ENCODE data around the gene P4HA3.

The P4HA3 gene

DNA sequence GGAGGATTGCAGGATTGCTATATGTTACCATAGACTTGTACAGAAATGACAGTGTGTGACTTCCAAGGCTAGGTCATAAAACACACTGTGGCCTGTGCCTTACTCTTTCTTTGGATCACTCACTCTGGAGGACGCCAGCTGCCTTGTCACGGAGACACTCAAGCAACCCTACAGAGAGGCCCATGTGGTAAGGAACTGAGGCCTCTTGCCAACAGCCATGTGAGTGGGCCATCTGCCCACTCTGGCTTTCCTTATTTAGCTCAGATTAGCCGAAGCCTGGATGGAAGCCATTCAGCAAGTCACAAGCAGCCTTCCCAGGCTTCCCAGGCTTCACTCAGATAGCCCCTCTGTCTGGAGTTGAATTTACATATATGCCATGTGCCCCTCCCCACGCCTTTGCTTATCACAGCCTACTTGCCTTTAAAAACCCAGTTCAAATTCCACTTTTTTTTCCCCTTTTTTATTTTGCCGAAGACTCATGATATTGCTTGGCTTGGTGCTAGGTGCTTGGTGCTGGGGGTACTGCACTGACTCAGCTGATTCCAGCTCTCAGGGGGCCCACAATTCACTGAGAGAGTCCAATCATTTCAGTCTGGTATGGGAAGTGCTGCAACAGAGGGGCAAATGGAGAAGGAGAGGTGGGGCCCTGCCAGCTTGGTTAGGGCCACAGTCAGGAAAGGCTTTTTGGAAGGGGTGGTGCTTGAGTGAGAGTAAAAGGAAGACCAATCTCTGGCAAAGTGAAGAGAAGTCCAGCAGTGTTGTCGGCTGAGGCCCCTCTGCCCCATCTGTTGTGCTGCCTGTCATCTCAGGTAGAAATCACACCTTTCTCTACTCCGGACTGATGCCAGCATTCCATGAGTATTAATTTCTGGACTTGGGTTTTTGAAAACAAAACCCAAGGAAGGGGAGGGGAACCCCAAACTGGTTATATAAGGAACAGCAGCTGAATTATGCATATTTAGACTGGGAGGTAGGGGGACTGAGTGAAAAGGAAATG lies 14.5 kb upstream of the P4HA3 start:
- TF ChIP-seq, protein P1, sequence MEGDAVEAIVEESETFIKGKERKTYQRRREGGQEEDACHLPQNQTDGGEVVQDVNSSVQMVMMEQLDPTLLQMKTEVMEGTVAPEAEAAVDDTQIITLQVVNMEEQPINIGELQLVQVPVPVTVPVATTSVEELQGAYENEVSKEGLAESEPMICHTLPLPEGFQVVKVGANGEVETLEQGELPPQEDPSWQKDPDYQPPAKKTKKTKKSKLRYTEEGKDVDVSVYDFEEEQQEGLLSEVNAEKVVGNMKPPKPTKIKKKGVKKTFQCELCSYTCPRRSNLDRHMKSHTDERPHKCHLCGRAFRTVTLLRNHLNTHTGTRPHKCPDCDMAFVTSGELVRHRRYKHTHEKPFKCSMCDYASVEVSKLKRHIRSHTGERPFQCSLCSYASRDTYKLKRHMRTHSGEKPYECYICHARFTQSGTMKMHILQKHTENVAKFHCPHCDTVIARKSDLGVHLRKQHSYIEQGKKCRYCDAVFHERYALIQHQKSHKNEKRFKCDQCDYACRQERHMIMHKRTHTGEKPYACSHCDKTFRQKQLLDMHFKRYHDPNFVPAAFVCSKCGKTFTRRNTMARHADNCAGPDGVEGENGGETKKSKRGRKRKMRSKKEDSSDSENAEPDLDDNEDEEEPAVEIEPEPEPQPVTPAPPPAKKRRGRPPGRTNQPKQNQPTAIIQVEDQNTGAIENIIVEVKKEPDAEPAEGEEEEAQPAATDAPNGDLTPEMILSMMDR (IDR thresholded peaks at IDR 0.05; ENCODE audit: low read depth, low read length): no peak
- no peak overlapping the region for H3K4me3 ChIP-seq (ENCODE audit: low read depth, low read length)

DNA sequence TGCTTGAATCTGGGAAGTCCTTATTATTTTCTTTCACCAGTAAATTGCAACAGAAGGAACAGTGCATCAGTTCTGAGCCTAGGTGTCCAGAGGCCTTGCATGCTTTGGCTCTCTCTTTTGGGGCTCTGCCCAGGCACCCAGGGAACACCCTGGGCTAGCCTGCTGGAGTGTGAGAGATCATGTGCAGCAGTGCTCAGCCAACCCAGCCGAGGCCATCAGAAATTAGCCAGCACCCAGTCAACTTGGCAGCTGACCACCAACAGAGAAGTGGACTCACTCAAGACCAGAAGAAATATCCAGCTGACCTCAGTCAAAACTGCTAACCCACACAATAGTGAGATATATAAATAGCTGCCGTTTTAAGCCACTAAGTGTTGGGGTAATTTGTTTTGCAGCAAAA lies 11.2 kb upstream of the P4HA3 start:
- H3K4me3 ChIP-seq (ENCODE audit: low read depth, low read length): no peak overlapping the region
- TF ChIP-seq, protein P1 (IDR thresholded peaks at IDR 0.05; ENCODE audit: low read depth, low read length): no peak

DNA sequence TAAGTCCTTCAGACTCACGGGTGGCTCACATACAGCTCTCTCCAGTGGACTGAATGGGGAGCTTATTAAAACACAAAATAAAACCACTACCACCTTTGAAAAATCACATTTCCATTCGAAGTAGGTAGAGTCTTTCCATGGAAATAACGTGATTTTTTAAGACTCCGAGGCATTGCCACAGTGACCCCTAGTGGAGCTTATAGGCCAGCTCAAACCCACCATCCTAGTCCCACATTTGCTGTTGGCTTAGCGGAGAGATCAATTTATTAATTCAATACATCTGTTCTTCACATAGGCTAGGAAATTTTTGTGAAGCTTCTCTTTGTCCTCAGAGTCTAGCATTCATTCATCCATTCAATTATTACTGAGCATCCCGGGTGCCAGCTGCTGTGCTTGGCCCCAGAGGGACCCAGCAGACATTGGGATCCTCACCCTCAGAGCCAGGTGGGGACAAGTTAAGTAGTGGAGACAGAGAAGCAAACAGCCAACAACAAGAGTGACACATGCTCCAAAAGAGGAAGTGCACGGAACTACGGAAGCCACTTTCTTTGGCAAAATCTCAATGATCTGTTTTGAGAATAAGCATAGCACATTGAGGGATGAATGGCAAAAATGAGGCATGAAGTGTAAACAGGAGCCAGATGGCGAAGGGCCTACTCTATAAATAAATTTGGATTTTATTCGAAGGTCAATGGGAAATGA lies 10.2 kb upstream of the P4HA3 start:
- TF ChIP-seq, protein P1 (IDR thresholded peaks at IDR 0.05; ENCODE audit: low read depth, low read length): peak; percentile 32
- H3K4me3 ChIP-seq (ENCODE audit: low read depth, low read length): no peak overlapping the region

DNA sequence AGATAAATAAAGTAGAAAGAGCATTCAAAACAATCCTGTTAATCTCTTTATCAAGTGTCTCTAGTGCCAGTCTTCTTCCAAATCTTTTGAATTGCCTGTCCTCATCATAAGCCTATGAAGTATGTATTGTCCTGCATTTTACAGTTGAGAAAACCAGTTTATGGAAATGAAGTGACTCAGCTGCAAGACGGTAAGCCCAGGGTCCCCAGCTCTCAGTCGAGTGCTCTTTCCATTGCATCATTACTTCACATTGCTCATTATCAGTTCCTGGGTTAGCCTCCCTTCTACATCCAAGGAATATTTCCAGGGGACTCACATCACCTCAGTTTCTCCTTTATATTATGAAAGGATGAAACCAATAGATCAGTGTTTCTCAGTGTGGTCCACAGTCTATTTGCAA lies 9.1 kb upstream of the P4HA3 start:
- H3K4me3 ChIP-seq (ENCODE audit: low read depth, low read length): no peak overlapping the region
- TF ChIP-seq, protein P1 (IDR thresholded peaks at IDR 0.05; ENCODE audit: low read depth, low read length): no peak

DNA sequence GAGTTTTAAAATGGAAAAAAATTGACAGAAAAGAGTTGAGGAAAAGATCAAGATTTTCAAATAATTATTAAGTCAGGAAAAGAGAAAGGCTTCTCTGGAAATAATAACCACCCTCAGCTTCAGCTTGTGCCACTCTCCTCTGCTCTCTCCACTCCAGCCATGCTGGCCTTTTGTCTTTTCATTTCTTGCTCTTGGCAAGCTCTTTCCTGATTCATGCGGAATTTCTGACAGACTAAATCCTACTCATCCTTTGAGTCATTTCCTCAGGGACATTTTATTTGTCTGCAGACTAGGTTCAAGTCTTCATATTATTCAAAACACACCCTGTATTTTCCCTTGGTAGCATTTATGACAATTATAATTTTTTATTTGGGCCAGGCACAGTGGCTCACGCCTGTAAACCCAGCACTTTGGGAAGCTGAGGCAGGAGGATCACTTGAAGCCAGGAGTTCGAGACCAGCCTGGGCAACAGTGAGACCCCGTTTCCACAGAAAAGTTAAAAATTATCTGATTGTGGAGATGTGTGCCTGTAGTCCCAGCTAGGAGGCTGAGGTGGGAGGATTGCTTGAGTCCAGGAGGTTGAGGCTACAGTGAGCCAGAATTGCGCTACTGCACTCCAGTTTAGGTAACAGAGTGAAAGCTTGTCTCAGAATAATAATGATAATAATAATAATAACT lies 7.8 kb upstream of the P4HA3 start:
- no peak overlapping the region for H3K4me3 ChIP-seq (ENCODE audit: low read depth, low read length)
- TF ChIP-seq, protein P1 (IDR thresholded peaks at IDR 0.05; ENCODE audit: low read depth, low read length): no peak

DNA sequence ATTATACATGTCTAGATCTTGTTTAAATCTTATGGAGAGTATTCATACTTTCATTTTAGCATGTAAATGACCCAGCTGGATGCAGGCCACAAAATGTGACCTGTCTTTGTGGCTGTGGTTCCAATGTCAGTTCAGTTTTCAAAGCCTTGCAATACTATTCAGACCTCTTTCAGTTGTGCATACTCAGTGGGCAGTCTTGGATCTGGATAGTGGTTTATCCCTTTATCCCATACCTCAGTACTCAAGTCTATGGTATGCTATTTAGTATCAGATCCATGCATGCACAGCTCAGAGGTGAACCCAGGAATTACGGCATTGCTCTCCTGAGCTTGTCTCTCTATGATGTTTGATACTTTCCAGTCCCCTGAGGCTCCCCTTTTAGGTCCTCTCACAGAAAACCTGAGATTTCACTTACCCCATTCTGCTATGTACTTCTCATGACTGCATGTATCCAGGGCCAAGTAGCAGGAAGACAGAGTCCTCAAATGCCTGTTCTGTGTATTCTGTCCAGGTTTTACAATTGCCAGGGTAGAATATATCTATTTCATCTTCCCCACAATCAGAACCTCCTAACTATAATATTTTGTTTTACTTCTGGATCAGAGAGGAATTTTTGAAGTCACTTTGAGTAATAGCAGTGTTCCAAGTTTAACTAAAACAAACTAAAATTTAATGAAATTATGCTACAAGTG lies 6.9 kb upstream of the P4HA3 start:
- no peak overlapping the region for H3K4me3 ChIP-seq (ENCODE audit: low read depth, low read length)
- TF ChIP-seq, protein P1 (IDR thresholded peaks at IDR 0.05; ENCODE audit: low read depth, low read length): no peak
